ENCODE measurements around the gene LIPC.

DNA sequence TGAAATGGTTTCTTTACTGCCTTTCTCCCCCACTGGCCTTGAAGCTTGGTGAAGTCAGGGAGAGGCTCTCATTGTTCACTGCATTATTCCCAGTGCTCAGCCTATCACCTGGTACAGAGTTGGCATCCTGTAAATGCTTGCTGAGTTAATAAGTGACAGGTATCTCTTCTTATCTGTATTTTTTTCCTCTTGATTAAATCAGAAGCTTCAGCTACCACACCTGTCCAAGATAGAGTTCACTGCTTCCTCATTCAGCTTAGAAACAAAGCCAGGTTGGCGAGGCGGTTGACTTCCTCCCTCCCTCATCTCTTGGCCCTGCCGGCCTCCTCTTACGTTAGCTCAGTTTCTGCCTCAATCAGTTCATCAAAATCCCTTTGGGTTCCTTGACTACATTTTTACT is 142.8 kb downstream of the LIPC start:
- TF ChIP-seq, protein P1, sequence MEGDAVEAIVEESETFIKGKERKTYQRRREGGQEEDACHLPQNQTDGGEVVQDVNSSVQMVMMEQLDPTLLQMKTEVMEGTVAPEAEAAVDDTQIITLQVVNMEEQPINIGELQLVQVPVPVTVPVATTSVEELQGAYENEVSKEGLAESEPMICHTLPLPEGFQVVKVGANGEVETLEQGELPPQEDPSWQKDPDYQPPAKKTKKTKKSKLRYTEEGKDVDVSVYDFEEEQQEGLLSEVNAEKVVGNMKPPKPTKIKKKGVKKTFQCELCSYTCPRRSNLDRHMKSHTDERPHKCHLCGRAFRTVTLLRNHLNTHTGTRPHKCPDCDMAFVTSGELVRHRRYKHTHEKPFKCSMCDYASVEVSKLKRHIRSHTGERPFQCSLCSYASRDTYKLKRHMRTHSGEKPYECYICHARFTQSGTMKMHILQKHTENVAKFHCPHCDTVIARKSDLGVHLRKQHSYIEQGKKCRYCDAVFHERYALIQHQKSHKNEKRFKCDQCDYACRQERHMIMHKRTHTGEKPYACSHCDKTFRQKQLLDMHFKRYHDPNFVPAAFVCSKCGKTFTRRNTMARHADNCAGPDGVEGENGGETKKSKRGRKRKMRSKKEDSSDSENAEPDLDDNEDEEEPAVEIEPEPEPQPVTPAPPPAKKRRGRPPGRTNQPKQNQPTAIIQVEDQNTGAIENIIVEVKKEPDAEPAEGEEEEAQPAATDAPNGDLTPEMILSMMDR (conservative IDR thresholded peaks at IDR 0.05; ENCODE audit: low read depth in 2 of 2): no peak
- TF ChIP-seq EZH2 (IDR thresholded peaks at IDR 0.05; ENCODE audit: low read depth, unreplicated experiment) (no peak), EZH2phosphoT487 (IDR thresholded peaks at IDR 0.05; ENCODE audit: unreplicated experiment) (no peak), ZNF114 (CRISPR knock-in tag; IDR thresholded peaks at IDR 0.05) (no peak)
